WTC11 (cell line): Measurements from ENCODE around the gene PFKM. TPM values are rescaled to one million over a fixed set of nuclear protein-coding genes. Genes with fewer than 3 reads are reported as not detected.

Source experiments
- ATAC-seq: fragments of 200-7000 bp; cut with Tn5 transposase; 2 replicates; pipeline ENCODE4 v1.10.0; 2021; ENCODE audit warnings: mild to moderate bottlenecking, moderate library complexity
- CTCF ChIA-PET: fragments of 300-600 bp; sonication (Branson Sonifier 250); formaldehyde crosslinking; loops from one replicate; lab custom pipeline; 2021; ENCODE audit warnings: antibody characterized with exemption; lab: Charles Lee
- POLR2A ChIA-PET: fragments of 350-600 bp; sonication (Branson Sonifier 250); formaldehyde crosslinking; loops from one replicate; lab custom pipeline; 2021; ENCODE audit warnings: antibody characterized with exemption; lab: Charles Lee
- DNase-seq: peaks from one replicate; pipeline ENCODE4 v3.0.0; 2021; ENCODE audit warnings: low spot score
- H3K27ac Mint-ChIP-seq: 2 replicates; pipeline ENCODE4 v1.8.0; 2021; ENCODE audit warnings: mixed read lengths
- H3K27me3 Mint-ChIP-seq: 2 replicates; pipeline ENCODE4 v1.8.0; 2021; ENCODE audit warnings: low read depth, mild to moderate bottlenecking, moderate library complexity, mixed read lengths
- H3K36me3 Mint-ChIP-seq: 2 replicates; pipeline ENCODE4 v1.8.0; 2021; ENCODE audit warnings: mixed read lengths
- H3K4me1 Mint-ChIP-seq: 2 replicates; pipeline ENCODE4 v1.8.0; 2022; ENCODE audit warnings: mixed read lengths
- H3K4me3 Mint-ChIP-seq: 2 replicates; pipeline ENCODE4 v1.8.0; 2021; ENCODE audit warnings: mild to moderate bottlenecking, moderate library complexity, mixed read lengths
- H3K9me3 Mint-ChIP-seq: 2 replicates; pipeline ENCODE4 v1.8.0; 2021; ENCODE audit warnings: mixed read lengths
- ELF4 ChIP-seq: sonication (generic); formaldehyde crosslinking; IDR thresholded peaks from 2 replicates; pipeline ENCODE4 v1.8.1; 2022; ENCODE audit warnings: low read depth, mild to moderate bottlenecking, moderate library complexity, missing genetic modification reagents
- EMX1 ChIP-seq: fragments of 250-450 bp; sonication (Bioruptor Pico); IDR thresholded peaks from 2 replicates; pipeline ENCODE4 v1.8.0; 2021; ENCODE audit warnings: mild to moderate bottlenecking
- ESRRA ChIP-seq: sonication (generic); formaldehyde crosslinking; IDR thresholded peaks from 2 replicates; pipeline ENCODE4 v1.8.1; 2022; ENCODE audit warnings: mild to moderate bottlenecking, missing genetic modification reagents, borderline replicate concordance
- FOXK1 ChIP-seq: sonication (generic); formaldehyde crosslinking; IDR thresholded peaks from 2 replicates; pipeline ENCODE4 v1.8.0; 2022; ENCODE audit warnings: mild to moderate bottlenecking, moderate library complexity, missing genetic modification reagents
- IRF2 ChIP-seq: sonication (generic); formaldehyde crosslinking; IDR thresholded peaks from 2 replicates; pipeline ENCODE4 v1.8.0; 2022; ENCODE audit warnings: low read depth, missing genetic modification reagents, borderline replicate concordance
- JUN ChIP-seq: sonication (generic); formaldehyde crosslinking; IDR thresholded peaks from 2 replicates; pipeline ENCODE4 v1.8.0; 2023; ENCODE audit warnings: mild to moderate bottlenecking, missing genetic modification reagents
- RORB ChIP-seq: fragments of 250-450 bp; sonication (Bioruptor Pico); IDR thresholded peaks from 2 replicates; pipeline ENCODE4 v1.9.0; 2021; ENCODE audit warnings: mild to moderate bottlenecking
- SMAD3 ChIP-seq: sonication (generic); formaldehyde crosslinking; IDR thresholded peaks from 2 replicates; pipeline ENCODE4 v1.8.0; 2022; ENCODE audit warnings: missing genetic modification reagents, mild to moderate bottlenecking, borderline replicate concordance
- ZNF138 ChIP-seq: sonication (generic); formaldehyde crosslinking; conservative IDR thresholded peaks from 2 replicates; pipeline ENCODE4 v1.8.1; 2022; ENCODE audit warnings: mild to moderate bottlenecking, moderate library complexity, missing genetic modification reagents
- ZNF423 ChIP-seq: fragments of 250-450 bp; sonication (Bioruptor Pico); IDR thresholded peaks from 2 replicates; pipeline ENCODE4 v2.1.2; 2022; ENCODE audit warnings: mild to moderate bottlenecking, moderate library complexity
- total RNA-seq: library from RNA; stranded (reverse); gene quantifications from 3 replicates; pipeline ENCODE4 v1.2.3, GENCODE V29; 2021
- TF ChIP-seq, protein P1 (sequence below): sonication (generic); formaldehyde crosslinking; IDR thresholded peaks from 2 replicates; pipeline ENCODE4 v1.8.0; 2023; ENCODE audit warnings: mild to moderate bottlenecking, missing genetic modification reagents
- TF ChIP-seq, protein P2 (sequence below): fragments of 250-450 bp; sonication (Bioruptor Pico); conservative IDR thresholded peaks from 2 replicates; pipeline ENCODE4 v1.9.0; 2021; ENCODE audit warnings: mild to moderate bottlenecking
- TF ChIP-seq, protein P3 (sequence below): sonication (generic); formaldehyde crosslinking; IDR thresholded peaks from 2 replicates; pipeline ENCODE4 v1.8.1; 2022; ENCODE audit warnings: mild to moderate bottlenecking, missing genetic modification reagents, moderate library complexity, borderline replicate concordance
- TF ChIP-seq, protein P4 (sequence below): sonication (generic); formaldehyde crosslinking; IDR thresholded peaks from 2 replicates; pipeline ENCODE4 v1.8.1; 2023; ENCODE audit warnings: mild to moderate bottlenecking, moderate library complexity, missing genetic modification reagents
- TF ChIP-seq, protein P5 (sequence below): fragments of 250-450 bp; sonication (Bioruptor Pico); IDR thresholded peaks from 2 replicates; pipeline ENCODE4 v1.9.0; 2021; ENCODE audit warnings: mild to moderate bottlenecking, borderline replicate concordance
- TF ChIP-seq, protein P6 (sequence below): fragments of 200-600 bp; IDR thresholded peaks from 2 replicates; pipeline ENCODE4 v1.8.0; 2022; ENCODE audit warnings: antibody characterized with exemption

The PFKM gene
- total RNA-seq, 1 experiment from 2014 or later = 99.3 TPM

DNA sequence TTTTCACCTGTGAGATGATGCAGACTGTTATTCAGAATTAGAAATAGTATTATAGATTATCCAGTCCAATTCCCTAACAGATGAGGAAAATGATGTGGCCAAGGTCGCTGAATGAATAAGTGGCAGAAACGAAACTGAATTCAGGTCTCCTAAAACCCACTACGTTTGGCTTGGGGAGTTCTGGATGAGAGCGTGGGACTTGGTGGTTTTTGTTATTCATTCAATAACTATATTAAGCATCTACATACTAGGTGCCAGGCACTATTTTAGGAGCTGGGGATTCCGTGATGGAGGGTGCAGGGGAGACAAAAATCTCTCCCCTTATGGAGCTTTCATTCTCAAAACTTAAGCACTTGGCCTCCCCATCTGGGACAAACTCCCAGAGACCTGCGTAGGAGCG, 63.5 kb downstream of the PFKM start:
- Mint-ChIP-seq H3K9me3 (no peaks in the 10 kb centered on the region), H3K4me3 (peak overlapping the region; percentile 81), H3K27ac (no peak overlapping the region), H3K27me3 (peaks cover 95% of the 10 kb centered on the region), H3K36me3 (no peaks in the 10 kb centered on the region), H3K4me1 (peaks cover 29% of the 10 kb centered on the region)
- ChIA-PET CTCF (interaction anchor here (0.8 to 2.4 kb wide), 21 partner anchors 9 to 436 kb away, joined by 3 to 23 read pairs (median 5); partner anchors contain the start of genes ASB8, PFKM, TMEM106C and VDR), POLR2A (interaction anchor here (1.0 to 1.6 kb wide), 4 partner anchors 15 to 369 kb away, joined by 3 to 7 read pairs (median 3); partner anchors contain the start of gene ASB8)
- DNase-seq = no peak
- TF ChIP-seq ELF4 (CRISPR knock-in tag) (no peak), JUN (CRISPR knock-in tag) (no peak), IRF2 (CRISPR knock-in tag) (no peak), ZNF138 (CRISPR knock-in tag) (no peak), EMX1 (CRISPR knock-in tag) (no peak), ESRRA (CRISPR knock-in tag) (no peak)
- TF ChIP-seq, protein P1, sequence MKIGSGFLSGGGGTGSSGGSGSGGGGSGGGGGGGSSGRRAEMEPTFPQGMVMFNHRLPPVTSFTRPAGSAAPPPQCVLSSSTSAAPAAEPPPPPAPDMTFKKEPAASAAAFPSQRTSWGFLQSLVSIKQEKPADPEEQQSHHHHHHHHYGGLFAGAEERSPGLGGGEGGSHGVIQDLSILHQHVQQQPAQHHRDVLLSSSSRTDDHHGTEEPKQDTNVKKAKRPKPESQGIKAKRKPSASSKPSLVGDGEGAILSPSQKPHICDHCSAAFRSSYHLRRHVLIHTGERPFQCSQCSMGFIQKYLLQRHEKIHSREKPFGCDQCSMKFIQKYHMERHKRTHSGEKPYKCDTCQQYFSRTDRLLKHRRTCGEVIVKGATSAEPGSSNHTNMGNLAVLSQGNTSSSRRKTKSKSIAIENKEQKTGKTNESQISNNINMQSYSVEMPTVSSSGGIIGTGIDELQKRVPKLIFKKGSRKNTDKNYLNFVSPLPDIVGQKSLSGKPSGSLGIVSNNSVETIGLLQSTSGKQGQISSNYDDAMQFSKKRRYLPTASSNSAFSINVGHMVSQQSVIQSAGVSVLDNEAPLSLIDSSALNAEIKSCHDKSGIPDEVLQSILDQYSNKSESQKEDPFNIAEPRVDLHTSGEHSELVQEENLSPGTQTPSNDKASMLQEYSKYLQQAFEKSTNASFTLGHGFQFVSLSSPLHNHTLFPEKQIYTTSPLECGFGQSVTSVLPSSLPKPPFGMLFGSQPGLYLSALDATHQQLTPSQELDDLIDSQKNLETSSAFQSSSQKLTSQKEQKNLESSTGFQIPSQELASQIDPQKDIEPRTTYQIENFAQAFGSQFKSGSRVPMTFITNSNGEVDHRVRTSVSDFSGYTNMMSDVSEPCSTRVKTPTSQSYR = no peak
- TF ChIP-seq, protein P2, sequence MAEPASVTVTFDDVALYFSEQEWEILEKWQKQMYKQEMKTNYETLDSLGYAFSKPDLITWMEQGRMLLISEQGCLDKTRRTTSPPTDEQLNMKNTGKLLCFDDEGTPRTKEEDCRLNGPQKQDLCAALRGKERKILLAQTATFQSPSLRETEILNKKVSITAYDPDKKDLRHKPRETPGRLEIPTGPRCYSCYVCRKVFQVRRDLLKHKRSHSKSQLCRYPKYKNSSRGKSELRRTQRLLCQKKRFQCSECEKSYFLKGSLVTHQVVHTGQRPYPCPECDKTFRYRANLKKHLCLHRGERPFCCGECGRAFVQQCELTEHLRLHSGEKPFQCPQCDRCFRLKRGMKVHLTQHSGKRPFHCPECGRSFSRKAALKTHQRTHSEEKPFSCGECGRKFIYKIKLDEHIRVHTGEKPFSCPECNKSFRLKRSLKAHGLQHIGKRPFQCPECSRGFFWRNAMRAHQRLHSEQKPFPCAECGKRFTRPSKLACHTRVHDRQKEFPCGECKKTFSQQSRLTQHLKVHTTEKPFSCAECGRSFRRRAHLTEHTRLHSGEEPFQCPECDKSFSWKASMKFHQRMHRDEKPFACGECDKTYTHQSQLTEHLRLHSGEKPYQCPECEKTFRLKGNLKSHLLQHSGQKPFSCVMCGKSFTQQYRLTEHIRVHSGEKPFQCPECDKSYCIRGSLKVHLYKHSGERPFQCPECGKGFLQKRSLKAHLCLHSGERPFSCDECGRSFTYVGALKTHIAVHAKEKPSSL (CRISPR knock-in tag) = no peak
- TF ChIP-seq, protein P3, sequence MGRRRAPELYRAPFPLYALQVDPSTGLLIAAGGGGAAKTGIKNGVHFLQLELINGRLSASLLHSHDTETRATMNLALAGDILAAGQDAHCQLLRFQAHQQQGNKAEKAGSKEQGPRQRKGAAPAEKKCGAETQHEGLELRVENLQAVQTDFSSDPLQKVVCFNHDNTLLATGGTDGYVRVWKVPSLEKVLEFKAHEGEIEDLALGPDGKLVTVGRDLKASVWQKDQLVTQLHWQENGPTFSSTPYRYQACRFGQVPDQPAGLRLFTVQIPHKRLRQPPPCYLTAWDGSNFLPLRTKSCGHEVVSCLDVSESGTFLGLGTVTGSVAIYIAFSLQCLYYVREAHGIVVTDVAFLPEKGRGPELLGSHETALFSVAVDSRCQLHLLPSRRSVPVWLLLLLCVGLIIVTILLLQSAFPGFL (CRISPR knock-in tag) = no peak
- TF ChIP-seq, protein P4, sequence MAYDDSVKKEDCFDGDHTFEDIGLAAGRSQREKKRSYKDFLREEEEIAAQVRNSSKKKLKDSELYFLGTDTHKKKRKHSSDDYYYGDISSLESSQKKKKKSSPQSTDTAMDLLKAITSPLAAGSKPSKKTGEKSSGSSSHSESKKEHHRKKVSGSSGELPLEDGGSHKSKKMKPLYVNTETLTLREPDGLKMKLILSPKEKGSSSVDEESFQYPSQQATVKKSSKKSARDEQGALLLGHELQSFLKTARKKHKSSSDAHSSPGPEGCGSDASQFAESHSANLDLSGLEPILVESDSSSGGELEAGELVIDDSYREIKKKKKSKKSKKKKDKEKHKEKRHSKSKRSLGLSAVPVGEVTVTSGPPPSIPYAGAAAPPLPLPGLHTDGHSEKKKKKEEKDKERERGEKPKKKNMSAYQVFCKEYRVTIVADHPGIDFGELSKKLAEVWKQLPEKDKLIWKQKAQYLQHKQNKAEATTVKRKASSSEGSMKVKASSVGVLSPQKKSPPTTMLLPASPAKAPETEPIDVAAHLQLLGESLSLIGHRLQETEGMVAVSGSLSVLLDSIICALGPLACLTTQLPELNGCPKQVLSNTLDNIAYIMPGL = no peak
- no peak for ATAC-seq

DNA sequence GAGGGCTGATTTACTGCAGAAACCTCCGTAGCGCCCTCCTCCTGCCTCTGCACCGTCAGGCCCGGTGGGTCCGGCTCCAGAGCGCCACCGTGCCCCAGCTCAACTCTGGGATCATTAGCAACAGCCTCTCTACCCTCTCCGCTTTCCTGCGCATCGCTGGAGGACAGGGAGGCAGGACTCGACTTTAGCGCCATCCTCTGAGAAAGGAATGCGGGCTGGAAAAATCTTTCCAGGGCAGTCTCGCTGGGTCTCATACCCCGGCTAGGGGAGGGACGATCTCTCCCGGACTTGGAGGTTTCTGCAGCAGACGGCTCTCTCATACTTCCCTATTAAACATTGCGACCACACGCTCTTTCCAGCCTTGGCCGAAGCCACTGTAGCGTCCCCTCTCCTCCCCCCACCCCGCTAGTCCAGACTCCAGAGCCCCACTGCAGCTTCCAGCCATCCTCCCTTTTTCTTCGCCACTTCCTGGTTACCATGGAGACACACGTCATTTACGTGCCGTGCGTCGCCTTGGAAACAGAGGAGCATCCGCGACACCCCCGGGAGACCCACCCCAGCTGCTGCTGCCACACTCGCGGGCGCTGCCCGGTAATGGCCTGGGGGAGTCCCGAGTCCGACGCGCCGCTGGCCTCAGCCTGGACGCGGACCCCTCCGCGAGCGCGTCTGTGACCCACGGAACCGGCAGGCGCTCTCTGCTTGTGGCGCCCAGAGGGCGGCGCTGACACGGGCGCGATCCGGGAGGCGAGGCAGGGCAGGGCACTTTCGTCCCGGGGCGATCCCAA, 64.1 kb downstream of the PFKM start, which contains the start of gene CCDC184:
TSS of gene CCDC184 (plus strand) at position 554 of the 785 bp plus-strand sequence. CDS start 479 bp downstream, outside the sequence.
- H3K27me3 Mint-ChIP-seq = peaks cover 99% of the 10 kb centered on the region
- ChIA-PET POLR2A (interaction anchor here (1.0 to 1.6 kb wide), 4 partner anchors 14 to 370 kb away, joined by 3 to 7 read pairs (median 3); partner anchors contain the start of gene ASB8), CTCF (interaction anchor here (0.8 to 2.4 kb wide), 21 partner anchors 10 to 435 kb away, joined by 3 to 23 read pairs (median 5); partner anchors contain the start of genes ASB8, PFKM, TMEM106C and VDR)
- peak; percentile 74 for DNase-seq
- peaks cover 29% of the 10 kb centered on the region for H3K4me1 Mint-ChIP-seq
- ATAC-seq = peak; percentile 85
- no peaks in the 10 kb centered on the region for H3K9me3 Mint-ChIP-seq
- peak within 1 kb of the TSS; percentile 51 for H3K27ac Mint-ChIP-seq
- no peaks in the 10 kb centered on the region for H3K36me3 Mint-ChIP-seq
- H3K4me3 Mint-ChIP-seq = peak within 1 kb of the TSS; percentile 81
- no peak for TF ChIP-seq FOXK1 (CRISPR knock-in tag)
- no peak for TF ChIP-seq RORB (CRISPR knock-in tag)
- TF ChIP-seq, protein P5, sequence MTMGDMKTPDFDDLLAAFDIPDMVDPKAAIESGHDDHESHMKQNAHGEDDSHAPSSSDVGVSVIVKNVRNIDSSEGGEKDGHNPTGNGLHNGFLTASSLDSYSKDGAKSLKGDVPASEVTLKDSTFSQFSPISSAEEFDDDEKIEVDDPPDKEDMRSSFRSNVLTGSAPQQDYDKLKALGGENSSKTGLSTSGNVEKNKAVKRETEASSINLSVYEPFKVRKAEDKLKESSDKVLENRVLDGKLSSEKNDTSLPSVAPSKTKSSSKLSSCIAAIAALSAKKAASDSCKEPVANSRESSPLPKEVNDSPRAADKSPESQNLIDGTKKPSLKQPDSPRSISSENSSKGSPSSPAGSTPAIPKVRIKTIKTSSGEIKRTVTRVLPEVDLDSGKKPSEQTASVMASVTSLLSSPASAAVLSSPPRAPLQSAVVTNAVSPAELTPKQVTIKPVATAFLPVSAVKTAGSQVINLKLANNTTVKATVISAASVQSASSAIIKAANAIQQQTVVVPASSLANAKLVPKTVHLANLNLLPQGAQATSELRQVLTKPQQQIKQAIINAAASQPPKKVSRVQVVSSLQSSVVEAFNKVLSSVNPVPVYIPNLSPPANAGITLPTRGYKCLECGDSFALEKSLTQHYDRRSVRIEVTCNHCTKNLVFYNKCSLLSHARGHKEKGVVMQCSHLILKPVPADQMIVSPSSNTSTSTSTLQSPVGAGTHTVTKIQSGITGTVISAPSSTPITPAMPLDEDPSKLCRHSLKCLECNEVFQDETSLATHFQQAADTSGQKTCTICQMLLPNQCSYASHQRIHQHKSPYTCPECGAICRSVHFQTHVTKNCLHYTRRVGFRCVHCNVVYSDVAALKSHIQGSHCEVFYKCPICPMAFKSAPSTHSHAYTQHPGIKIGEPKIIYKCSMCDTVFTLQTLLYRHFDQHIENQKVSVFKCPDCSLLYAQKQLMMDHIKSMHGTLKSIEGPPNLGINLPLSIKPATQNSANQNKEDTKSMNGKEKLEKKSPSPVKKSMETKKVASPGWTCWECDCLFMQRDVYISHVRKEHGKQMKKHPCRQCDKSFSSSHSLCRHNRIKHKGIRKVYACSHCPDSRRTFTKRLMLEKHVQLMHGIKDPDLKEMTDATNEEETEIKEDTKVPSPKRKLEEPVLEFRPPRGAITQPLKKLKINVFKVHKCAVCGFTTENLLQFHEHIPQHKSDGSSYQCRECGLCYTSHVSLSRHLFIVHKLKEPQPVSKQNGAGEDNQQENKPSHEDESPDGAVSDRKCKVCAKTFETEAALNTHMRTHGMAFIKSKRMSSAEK (CRISPR knock-in tag) = no peak
- no peak for TF ChIP-seq ZNF423 (CRISPR knock-in tag)
- TF ChIP-seq, protein P4 = peak; percentile 50; the same call in 1 of the 2 replicates
- no peak for TF ChIP-seq SMAD3 (CRISPR knock-in tag)
- TF ChIP-seq, protein P6, sequence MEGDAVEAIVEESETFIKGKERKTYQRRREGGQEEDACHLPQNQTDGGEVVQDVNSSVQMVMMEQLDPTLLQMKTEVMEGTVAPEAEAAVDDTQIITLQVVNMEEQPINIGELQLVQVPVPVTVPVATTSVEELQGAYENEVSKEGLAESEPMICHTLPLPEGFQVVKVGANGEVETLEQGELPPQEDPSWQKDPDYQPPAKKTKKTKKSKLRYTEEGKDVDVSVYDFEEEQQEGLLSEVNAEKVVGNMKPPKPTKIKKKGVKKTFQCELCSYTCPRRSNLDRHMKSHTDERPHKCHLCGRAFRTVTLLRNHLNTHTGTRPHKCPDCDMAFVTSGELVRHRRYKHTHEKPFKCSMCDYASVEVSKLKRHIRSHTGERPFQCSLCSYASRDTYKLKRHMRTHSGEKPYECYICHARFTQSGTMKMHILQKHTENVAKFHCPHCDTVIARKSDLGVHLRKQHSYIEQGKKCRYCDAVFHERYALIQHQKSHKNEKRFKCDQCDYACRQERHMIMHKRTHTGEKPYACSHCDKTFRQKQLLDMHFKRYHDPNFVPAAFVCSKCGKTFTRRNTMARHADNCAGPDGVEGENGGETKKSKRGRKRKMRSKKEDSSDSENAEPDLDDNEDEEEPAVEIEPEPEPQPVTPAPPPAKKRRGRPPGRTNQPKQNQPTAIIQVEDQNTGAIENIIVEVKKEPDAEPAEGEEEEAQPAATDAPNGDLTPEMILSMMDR = no peak
